ENCODE measurements around the gene WFDC11.

WFDC11 gene

DNA sequence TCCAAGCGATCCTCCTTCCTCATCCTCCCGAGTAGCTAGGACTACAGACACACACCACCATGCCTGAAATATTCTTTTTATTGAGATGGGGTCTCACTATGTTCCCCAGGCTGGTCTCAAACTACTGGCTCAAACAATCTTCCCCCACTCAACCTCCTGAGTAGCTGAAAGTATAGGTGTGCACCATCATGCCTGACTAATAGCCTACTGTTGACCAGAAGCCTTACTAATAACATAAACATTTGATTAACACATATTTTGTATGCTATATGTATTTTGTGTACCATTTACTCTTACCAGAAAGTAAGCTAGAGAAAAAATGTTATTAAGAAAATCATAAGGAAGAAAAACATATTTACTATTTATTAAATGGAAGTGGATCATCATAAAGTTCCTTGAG is 52.4 kb downstream of the WFDC11 start:
- TF ChIP-seq, protein P1, sequence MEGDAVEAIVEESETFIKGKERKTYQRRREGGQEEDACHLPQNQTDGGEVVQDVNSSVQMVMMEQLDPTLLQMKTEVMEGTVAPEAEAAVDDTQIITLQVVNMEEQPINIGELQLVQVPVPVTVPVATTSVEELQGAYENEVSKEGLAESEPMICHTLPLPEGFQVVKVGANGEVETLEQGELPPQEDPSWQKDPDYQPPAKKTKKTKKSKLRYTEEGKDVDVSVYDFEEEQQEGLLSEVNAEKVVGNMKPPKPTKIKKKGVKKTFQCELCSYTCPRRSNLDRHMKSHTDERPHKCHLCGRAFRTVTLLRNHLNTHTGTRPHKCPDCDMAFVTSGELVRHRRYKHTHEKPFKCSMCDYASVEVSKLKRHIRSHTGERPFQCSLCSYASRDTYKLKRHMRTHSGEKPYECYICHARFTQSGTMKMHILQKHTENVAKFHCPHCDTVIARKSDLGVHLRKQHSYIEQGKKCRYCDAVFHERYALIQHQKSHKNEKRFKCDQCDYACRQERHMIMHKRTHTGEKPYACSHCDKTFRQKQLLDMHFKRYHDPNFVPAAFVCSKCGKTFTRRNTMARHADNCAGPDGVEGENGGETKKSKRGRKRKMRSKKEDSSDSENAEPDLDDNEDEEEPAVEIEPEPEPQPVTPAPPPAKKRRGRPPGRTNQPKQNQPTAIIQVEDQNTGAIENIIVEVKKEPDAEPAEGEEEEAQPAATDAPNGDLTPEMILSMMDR (IDR thresholded peaks at IDR 0.05; ENCODE audit: borderline replicate concordance, insufficient read depth, low read depth, low read length): no peak
- H3K4me3 ChIP-seq (ENCODE audit: low read depth, low read length): no peak overlapping the region

DNA sequence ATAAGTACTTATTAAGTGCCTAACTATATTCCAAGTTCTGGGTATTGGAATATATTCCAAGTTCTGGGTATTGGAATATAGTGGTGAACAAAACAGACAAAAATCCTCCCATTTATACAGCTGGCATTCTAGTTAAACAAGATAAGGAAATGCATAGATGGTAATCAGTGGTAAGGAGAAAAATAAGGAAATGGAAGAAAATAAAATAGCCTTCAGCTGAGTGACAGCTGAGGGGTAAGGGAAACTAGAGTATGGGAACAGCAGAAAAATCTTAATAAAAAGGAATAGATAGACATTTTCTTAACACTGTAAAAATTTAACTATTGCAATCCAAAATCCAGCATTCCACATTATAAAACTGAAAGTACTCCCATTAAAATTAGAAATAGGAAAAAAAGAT is 57.7 kb downstream of the WFDC11 start:
- H3K4me3 ChIP-seq (ENCODE audit: low read depth, low read length): no peak overlapping the region
- TF ChIP-seq, protein P1 (IDR thresholded peaks at IDR 0.05; ENCODE audit: borderline replicate concordance, insufficient read depth, low read depth, low read length): no peak

DNA sequence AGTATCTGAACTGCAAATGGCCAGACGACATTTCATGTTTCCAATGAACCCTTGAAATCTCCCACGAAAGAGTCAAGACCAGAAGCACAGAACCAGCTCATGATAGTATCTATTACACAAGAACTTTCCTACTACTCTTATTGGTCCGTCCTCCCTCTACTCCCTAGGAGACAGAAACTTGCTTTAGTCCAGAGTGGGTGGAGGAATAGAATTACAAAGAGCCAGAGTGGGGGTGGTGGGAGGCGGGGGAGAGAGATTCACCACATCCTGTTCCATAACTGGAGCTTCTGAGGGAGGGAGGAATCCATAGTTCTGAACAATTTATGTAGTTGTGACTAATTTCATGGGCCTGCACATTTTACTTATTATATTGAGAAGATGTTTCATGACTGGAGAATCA is 59.0 kb downstream of the WFDC11 start:
- H3K4me3 ChIP-seq (ENCODE audit: low read depth, low read length): no peak overlapping the region
- TF ChIP-seq, protein P1 (IDR thresholded peaks at IDR 0.05; ENCODE audit: borderline replicate concordance, insufficient read depth, low read depth, low read length): no peak

DNA sequence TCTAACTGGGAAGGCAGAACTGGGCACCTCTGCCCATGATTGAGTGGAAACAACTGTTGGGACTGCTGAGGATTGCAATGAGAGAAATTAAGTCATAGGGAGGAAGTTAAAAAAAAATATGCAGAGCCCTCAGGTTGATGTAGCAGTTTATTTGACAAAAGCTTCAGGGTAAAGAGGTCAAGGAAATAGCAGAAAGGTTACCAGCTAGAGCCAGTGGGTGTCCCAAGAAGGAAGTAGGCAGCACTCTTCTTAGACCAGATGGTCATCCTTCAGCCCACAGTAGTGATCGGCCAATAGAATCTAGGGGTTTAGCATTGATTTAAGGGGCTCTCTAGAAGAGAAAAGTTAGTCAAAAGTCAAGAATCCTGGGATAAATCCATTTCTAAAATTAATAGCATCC is 62.2 kb downstream of the WFDC11 start:
- no peak overlapping the region for H3K4me3 ChIP-seq (ENCODE audit: low read depth, low read length)
- TF ChIP-seq, protein P1 (IDR thresholded peaks at IDR 0.05; ENCODE audit: borderline replicate concordance, insufficient read depth, low read depth, low read length): no peak

Measured in GM12875 (cell line).